ENCODE results near the gene DTWD2.
"Not testable (repeated sequence)": the region's sequence is repeated elsewhere in the genome, so short reads cannot be mapped to it uniquely, and the experiment has no call there.

DTWD2 gene

DNA sequence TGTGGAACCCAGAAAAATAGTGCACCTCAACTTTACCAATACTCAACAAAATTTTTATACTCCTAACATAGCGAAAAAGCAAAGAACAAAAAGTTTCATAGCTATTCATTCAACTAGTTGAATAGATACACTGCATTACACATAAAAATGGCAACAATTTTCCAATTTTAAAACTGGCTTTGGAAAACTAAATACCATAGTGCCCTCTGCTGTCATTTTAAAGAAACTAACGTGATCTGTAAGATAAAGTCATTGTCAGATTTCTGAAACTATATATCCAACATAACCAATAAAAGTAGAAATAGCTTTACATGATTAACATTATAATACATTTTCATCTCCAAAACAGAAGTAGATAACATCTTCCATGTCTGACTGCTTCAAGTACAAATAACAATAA, 31.6 kb downstream of the DTWD2 start:
- no peaks in the 10 kb centered on the region for H3K4me1 ChIP-seq (ENCODE audit: control insufficient read depth in 5 of 5, insufficient read depth in 5 of 5, low read length in 5 of 5)
- H3K27ac ChIP-seq (ENCODE audit: low read depth, low read length) = no peak overlapping the region
- H3K4me3 ChIP-seq (ENCODE audit: low read depth in 1 of 5, low read length in 5 of 5) = no peak overlapping the region
- H3K27me3 ChIP-seq (ENCODE audit: control insufficient read depth in 5 of 5, insufficient read depth in 4 of 5, low read length in 5 of 5) = no peaks in the 10 kb centered on the region
- H3K9ac ChIP-seq (ENCODE audit: low read length in 5 of 5) = no peak overlapping the region
- H3K36me3 ChIP-seq (ENCODE audit: control insufficient read depth in 5 of 5, insufficient read depth in 5 of 5, low read length in 5 of 5) = no peaks in the 10 kb centered on the region
- no peaks in the 10 kb centered on the region for H3K9me3 ChIP-seq (ENCODE audit: control insufficient read depth in 5 of 5, low read length in 5 of 5)

DNA sequence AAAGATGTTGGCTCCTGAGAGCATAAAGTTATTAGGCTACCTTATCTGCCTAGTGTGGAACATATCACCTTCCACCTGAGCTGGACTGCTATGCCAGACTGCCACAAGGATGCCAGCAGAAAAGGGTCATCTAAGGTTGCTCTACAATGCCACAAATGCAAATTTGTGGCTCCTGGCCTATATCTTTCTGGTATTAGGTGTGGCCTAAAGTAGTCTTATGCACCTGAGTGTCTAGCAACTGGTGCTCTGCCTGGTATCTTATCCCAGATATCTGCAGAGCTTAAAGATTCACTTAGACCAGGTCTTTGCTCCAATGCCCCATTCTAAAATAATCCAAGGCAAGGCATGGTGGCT, 34.7 kb downstream of the DTWD2 start:
- no peaks in the 10 kb centered on the region for H3K9me3 ChIP-seq (ENCODE audit: control insufficient read depth in 5 of 5, low read length in 5 of 5)
- no peak overlapping the region for H3K4me3 ChIP-seq (ENCODE audit: low read depth in 1 of 5, low read length in 5 of 5)
- no peak overlapping the region for H3K9ac ChIP-seq (ENCODE audit: low read length in 5 of 5)
- no peaks in the 10 kb centered on the region for H3K36me3 ChIP-seq (ENCODE audit: control insufficient read depth in 5 of 5, insufficient read depth in 5 of 5, low read length in 5 of 5)
- no peak overlapping the region for H3K27ac ChIP-seq (ENCODE audit: low read depth, low read length)
- H3K4me1 ChIP-seq (ENCODE audit: control insufficient read depth in 5 of 5, insufficient read depth in 5 of 5, low read length in 5 of 5) = no peaks in the 10 kb centered on the region
- H3K27me3 ChIP-seq (ENCODE audit: control insufficient read depth in 5 of 5, insufficient read depth in 4 of 5, low read length in 5 of 5) = no peaks in the 10 kb centered on the region

DNA sequence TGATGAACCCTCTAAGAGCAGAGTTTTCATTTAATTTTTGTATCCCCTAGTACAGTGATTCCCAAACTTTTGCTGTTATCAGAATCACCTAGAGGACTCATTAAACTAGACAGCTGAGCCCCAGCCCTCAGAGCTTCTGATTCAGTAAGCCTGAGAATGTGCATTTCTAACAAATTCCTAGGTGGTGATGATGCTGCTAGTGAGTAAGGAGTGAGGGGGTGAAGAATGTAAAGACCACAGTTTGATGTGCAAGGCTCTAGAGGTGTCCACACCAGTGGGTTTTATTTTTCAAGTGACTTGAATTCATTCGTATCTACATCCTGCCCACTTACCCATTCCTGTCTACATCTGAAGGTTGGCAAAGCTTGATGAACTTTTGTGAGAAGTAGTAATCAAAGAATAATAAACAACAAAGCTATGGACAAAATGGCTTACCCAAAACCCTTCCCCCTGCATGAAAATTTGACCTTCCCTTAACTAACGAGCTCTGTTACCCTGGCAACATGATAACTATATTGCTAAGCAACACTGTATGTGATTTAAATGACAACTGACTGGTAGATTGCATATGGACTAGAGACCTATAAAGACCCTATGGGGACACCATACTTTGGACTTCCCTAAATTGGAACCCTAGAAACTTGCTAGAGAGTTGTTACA, 35.2 kb downstream of the DTWD2 start:
- Histone ChIP-seq H3K27me3 (ENCODE audit: control insufficient read depth in 5 of 5, insufficient read depth in 4 of 5, low read length in 5 of 5) (no peaks in the 10 kb centered on the region), H3K4me3 (ENCODE audit: low read depth in 1 of 5, low read length in 5 of 5) (no peak overlapping the region), H3K27ac (ENCODE audit: low read depth, low read length) (no peak overlapping the region), H3K4me1 (ENCODE audit: control insufficient read depth in 5 of 5, insufficient read depth in 5 of 5, low read length in 5 of 5) (no peaks in the 10 kb centered on the region), H3K9me3 (ENCODE audit: control insufficient read depth in 5 of 5, low read length in 5 of 5) (no peaks in the 10 kb centered on the region), H3K9ac (ENCODE audit: low read length in 5 of 5) (no peak overlapping the region), H3K36me3 (ENCODE audit: control insufficient read depth in 5 of 5, insufficient read depth in 5 of 5, low read length in 5 of 5) (no peaks in the 10 kb centered on the region)

DNA sequence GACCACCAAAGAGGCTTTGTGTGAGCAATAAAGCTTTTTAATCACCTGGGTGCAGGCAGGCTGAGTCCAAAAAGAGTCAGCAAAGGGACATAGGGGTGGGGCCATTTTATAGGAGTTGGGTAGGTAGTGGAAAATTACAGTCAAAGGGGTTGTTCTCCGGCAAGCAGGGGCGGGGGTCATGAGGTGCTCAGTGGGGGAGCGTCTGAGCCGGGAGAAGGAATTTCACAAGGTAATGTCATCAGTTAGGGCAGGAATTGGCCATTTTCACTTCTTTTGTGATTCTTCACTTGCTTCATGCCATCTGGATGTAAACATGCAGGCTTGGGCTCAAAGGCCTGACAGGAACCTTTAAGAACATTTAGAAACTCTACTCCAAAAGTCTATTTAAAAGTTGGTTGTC, 36.0 kb downstream of the DTWD2 start:
- H3K27ac ChIP-seq (ENCODE audit: low read depth, low read length); H3K9me3 ChIP-seq (ENCODE audit: control insufficient read depth in 5 of 5, low read length in 5 of 5); H3K27me3 ChIP-seq (ENCODE audit: control insufficient read depth in 5 of 5, insufficient read depth in 4 of 5, low read length in 5 of 5); H3K36me3 ChIP-seq (ENCODE audit: control insufficient read depth in 5 of 5, insufficient read depth in 5 of 5, low read length in 5 of 5); H3K4me3 ChIP-seq (ENCODE audit: low read depth in 1 of 5, low read length in 5 of 5); H3K4me1 ChIP-seq (ENCODE audit: control insufficient read depth in 5 of 5, insufficient read depth in 5 of 5, low read length in 5 of 5); H3K9ac ChIP-seq (ENCODE audit: low read length in 5 of 5): not testable (repeated sequence)

DNA sequence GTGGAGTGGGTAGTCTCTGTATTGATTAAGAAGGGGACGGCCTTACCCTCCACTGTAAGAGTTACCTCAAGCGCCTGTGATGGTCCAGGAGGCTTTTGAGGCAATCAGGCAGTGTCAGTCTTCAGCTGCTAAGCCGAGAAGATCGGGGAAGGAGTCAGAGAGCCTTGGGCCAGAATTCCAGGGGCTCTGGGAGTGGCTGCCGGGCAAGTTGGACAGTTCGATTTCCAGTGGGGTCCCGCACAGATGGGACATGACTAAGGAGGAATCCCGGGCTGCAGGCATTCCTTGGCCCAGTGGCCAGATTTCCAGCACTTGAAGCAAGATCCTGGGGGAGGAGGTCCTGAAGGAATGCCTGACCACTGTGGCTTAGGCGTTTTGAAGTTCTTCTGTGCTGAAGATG, 38.0 kb downstream of the DTWD2 start:
- H3K9me3 ChIP-seq (ENCODE audit: control insufficient read depth in 5 of 5, low read length in 5 of 5); H3K27ac ChIP-seq (ENCODE audit: low read depth, low read length); H3K4me3 ChIP-seq (ENCODE audit: low read depth in 1 of 5, low read length in 5 of 5); H3K36me3 ChIP-seq (ENCODE audit: control insufficient read depth in 5 of 5, insufficient read depth in 5 of 5, low read length in 5 of 5); H3K27me3 ChIP-seq (ENCODE audit: control insufficient read depth in 5 of 5, insufficient read depth in 4 of 5, low read length in 5 of 5); H3K9ac ChIP-seq (ENCODE audit: low read length in 5 of 5); H3K4me1 ChIP-seq (ENCODE audit: control insufficient read depth in 5 of 5, insufficient read depth in 5 of 5, low read length in 5 of 5): not testable (repeated sequence)

DNA sequence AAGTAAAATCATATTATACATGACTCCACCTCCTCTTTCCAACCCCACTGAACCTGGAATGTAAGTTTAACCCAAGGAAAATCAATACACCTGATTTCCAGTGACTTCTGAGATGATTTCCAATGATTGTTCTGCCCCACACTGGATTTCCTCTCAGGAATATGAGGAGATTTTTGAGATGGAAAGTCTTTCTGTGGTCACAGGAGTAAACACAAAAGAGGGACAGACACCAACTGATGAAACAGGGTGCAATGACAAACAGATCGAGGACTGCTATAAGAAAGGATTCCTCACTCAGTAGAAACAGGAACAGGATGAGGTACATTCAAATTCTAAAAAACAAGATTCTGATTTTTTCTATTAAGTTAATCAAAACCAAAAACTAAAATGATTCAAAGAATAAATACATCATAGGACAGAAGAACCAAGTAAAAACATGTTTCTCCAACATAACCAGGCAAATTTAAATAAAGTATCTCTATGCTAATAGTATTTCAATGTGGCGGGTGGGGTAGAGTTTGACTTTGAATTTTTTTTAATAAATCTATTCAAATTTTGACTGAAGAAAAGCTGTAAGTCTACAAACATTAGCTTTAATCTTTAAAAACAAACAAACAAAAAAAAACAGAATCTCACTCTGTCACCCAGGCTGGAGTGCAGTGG, 42.1 kb downstream of the DTWD2 start:
- Histone ChIP-seq H3K27me3 (ENCODE audit: control insufficient read depth in 5 of 5, insufficient read depth in 4 of 5, low read length in 5 of 5) (no peaks in the 10 kb centered on the region), H3K36me3 (ENCODE audit: control insufficient read depth in 5 of 5, insufficient read depth in 5 of 5, low read length in 5 of 5) (peaks cover 0 to 2% (median 0%) of the 10 kb centered on the region in 5 donors), H3K9me3 (ENCODE audit: control insufficient read depth in 5 of 5, low read length in 5 of 5) (no peaks in the 10 kb centered on the region), H3K4me1 (ENCODE audit: control insufficient read depth in 5 of 5, insufficient read depth in 5 of 5, low read length in 5 of 5) (no peaks in the 10 kb centered on the region), H3K4me3 (ENCODE audit: low read depth in 1 of 5, low read length in 5 of 5) (no peak overlapping the region), H3K27ac (ENCODE audit: low read depth, low read length) (no peak overlapping the region), H3K9ac (ENCODE audit: low read length in 5 of 5) (no peak overlapping the region)

DNA sequence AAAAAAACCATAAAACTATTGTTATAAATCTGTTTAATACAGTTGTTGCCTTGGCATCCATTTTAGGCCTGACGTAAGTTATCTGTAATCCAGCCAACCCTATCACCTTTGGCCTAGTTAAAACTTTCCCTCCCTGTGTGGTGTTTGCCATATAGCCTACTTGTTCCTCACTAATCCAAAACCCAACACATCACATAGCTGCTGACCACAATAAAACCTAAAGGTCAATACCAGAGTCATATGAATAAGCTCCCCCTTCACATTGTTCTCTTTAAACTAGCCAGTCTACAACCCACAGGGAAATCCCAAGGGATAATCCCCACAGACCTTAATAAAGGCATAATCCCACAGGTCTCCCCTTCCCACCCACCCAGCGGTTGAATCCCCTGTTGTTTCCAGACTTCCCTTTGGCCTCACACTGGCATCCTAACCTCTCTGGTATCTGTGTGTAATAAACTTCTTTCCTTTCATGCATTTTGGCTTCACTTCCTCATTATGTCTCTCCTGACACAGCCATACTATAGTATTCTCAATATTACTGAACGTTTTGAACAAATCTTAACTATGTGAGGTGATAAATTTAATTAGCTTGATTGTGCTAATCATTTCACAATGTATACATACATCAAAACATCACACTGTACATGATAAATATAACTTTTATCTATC, 50.8 kb downstream of the DTWD2 start:
- H3K27ac ChIP-seq (ENCODE audit: low read depth, low read length) = no peak overlapping the region
- no peak overlapping the region for H3K9ac ChIP-seq (ENCODE audit: low read length in 5 of 5)
- H3K9me3 ChIP-seq (ENCODE audit: control insufficient read depth in 5 of 5, low read length in 5 of 5) = no peaks in the 10 kb centered on the region
- peaks cover 0 to 5% (median 0%) of the 10 kb centered on the region in 5 donors for H3K4me1 ChIP-seq (ENCODE audit: control insufficient read depth in 5 of 5, insufficient read depth in 5 of 5, low read length in 5 of 5)
- H3K4me3 ChIP-seq (ENCODE audit: low read depth in 1 of 5, low read length in 5 of 5) = no peak overlapping the region
- no peaks in the 10 kb centered on the region for H3K27me3 ChIP-seq (ENCODE audit: control insufficient read depth in 5 of 5, insufficient read depth in 4 of 5, low read length in 5 of 5)
- peaks cover 0 to 5% (median 0%) of the 10 kb centered on the region in 5 donors for H3K36me3 ChIP-seq (ENCODE audit: control insufficient read depth in 5 of 5, insufficient read depth in 5 of 5, low read length in 5 of 5)

DNA sequence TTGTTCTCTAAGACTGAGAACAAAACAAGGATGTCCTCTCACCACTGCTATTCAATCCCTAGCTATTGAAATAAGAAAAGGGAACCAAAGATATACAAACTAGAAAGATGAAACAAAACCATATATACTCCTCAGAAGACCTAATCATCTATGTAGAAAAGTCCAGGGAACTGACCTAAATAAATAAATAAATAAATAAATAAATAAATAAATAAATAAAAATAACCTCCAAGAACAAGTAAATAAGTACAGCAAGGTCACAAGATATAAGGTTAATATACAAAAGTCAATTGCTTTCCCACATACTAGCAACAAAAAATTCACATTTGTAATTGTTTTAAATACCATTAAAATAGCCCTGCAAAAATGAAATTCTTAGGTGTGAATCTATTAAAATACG, 54.6 kb downstream of the DTWD2 start:
- Histone ChIP-seq H3K27ac (ENCODE audit: low read depth, low read length) (no peak overlapping the region), H3K27me3 (ENCODE audit: control insufficient read depth in 5 of 5, insufficient read depth in 4 of 5, low read length in 5 of 5) (no peaks in the 10 kb centered on the region), H3K9ac (ENCODE audit: low read length in 5 of 5) (no peak overlapping the region), H3K9me3 (ENCODE audit: control insufficient read depth in 5 of 5, low read length in 5 of 5) (peaks cover 0 to 3% (median 0%) of the 10 kb centered on the region in 5 donors), H3K4me3 (ENCODE audit: low read depth in 1 of 5, low read length in 5 of 5) (no peak overlapping the region), H3K4me1 (ENCODE audit: control insufficient read depth in 5 of 5, insufficient read depth in 5 of 5, low read length in 5 of 5) (peaks cover 0 to 5% (median 0%) of the 10 kb centered on the region in 5 donors), H3K36me3 (ENCODE audit: control insufficient read depth in 5 of 5, insufficient read depth in 5 of 5, low read length in 5 of 5) (no peaks in the 10 kb centered on the region)

DNA sequence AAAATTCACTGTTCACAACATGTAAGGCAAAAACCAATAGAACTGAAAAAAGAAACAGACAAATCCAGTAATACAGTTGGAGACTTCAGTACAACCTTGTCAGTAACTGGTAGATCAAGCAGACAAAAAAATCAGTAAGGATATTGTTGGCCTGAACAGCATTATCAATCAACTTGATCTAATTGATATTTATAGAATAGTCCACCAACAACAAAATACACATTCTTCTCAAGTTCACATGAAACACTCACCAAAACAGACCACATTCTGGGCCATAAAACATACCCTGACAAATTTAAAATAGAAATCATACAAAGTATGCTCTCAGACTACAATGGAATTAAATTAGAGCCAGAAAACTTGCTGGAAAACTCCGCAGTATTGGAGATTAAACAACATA, 56.8 kb downstream of the DTWD2 start:
- Histone ChIP-seq H3K4me3 (ENCODE audit: low read depth in 1 of 5, low read length in 5 of 5) (no peak overlapping the region), H3K27me3 (ENCODE audit: control insufficient read depth in 5 of 5, insufficient read depth in 4 of 5, low read length in 5 of 5) (no peaks in the 10 kb centered on the region), H3K4me1 (ENCODE audit: control insufficient read depth in 5 of 5, insufficient read depth in 5 of 5, low read length in 5 of 5) (peaks cover 0 to 3% (median 0%) of the 10 kb centered on the region in 5 donors), H3K9me3 (ENCODE audit: control insufficient read depth in 5 of 5, low read length in 5 of 5) (peaks cover 0 to 3% (median 0%) of the 10 kb centered on the region in 5 donors), H3K9ac (ENCODE audit: low read length in 5 of 5) (no peak overlapping the region), H3K27ac (ENCODE audit: low read depth, low read length) (no peak overlapping the region), H3K36me3 (ENCODE audit: control insufficient read depth in 5 of 5, insufficient read depth in 5 of 5, low read length in 5 of 5) (no peaks in the 10 kb centered on the region)

DNA sequence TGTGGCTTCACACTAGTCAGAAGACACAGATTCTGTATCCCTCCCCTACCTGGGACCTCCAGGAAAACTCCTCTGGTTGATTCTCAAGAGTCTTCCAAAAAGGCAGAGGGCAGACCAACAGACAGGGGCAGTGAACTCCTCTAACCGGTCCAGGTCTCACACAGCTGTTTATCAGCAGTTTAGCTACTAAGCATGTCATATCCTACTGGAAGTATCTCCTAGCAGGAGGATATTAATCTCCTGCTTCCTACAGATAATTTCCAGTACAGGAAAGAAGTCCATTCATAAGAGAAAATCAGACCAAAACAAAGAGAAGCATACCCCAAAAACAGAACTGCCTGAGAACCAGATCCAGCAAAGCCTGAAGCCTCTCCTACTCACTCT, 64.3 kb downstream of the DTWD2 start:
- Histone ChIP-seq H3K9me3 (ENCODE audit: control insufficient read depth in 5 of 5, low read length in 5 of 5) (no peaks in the 10 kb centered on the region), H3K36me3 (ENCODE audit: control insufficient read depth in 5 of 5, insufficient read depth in 5 of 5, low read length in 5 of 5) (peaks cover 0 to 6% (median 0%) of the 10 kb centered on the region in 5 donors), H3K4me1 (ENCODE audit: control insufficient read depth in 5 of 5, insufficient read depth in 5 of 5, low read length in 5 of 5) (no peaks in the 10 kb centered on the region), H3K4me3 (ENCODE audit: low read depth in 1 of 5, low read length in 5 of 5) (no peak overlapping the region), H3K27ac (ENCODE audit: low read depth, low read length) (no peak overlapping the region), H3K9ac (ENCODE audit: low read length in 5 of 5) (no peak overlapping the region), H3K27me3 (ENCODE audit: control insufficient read depth in 5 of 5, insufficient read depth in 4 of 5, low read length in 5 of 5) (no peaks in the 10 kb centered on the region)

Data from subcutaneous abdominal adipose tissue (tissue), 5 donors.